HG02938 (cell line): Measurements from ENCODE around the gene CLEC16A.

Source experiments
- ATAC-seq: cut with Tn5 transposase; IDR thresholded peaks from one replicate; pipeline ENCODE4 v1.9.1; 2021; ENCODE audit warnings: mild to moderate bottlenecking, moderate library complexity; ENCODE audit not compliant: unreplicated experiment

CLEC16A gene

GRCh38 chr16:11011326-11011725 lies 67.0 kb downstream of the CLEC16A start:
- ATAC-seq: no peak

GRCh38 chr16:11012841-11013240 lies 68.5 kb downstream of the CLEC16A start:
- no peak for ATAC-seq

GRCh38 chr16:11014136-11014535 lies 69.8 kb downstream of the CLEC16A start:
- ATAC-seq: no peak

GRCh38 chr16:11015076-11015475 lies 70.7 kb downstream of the CLEC16A start:
- no peak for ATAC-seq

GRCh38 chr16:11015607-11016006 lies 71.2 kb downstream of the CLEC16A start:
- no peak for ATAC-seq

GRCh38 chr16:11016524-11016988 lies 72.2 kb downstream of the CLEC16A start:
- no peak for ATAC-seq

GRCh38 chr16:11016993-11017392 lies 72.6 kb downstream of the CLEC16A start:
- no peak for ATAC-seq

GRCh38 chr16:11017499-11017898 lies 73.1 kb downstream of the CLEC16A start:
- ATAC-seq: no peak

- ATAC-seq: no peak
Measured at GRCh38 chr16:11020388-11020787, 76.0 kb downstream of the CLEC16A start.

GRCh38 chr16:11020792-11021551 lies 76.6 kb downstream of the CLEC16A start:
- ATAC-seq: no peak

GRCh38 chr16:11022002-11022401 lies 77.6 kb downstream of the CLEC16A start:
- ATAC-seq: no peak

- no peak for ATAC-seq
Measured at GRCh38 chr16:11023262-11024039, 79.1 kb downstream of the CLEC16A start.

GRCh38 chr16:11024333-11025053 lies 80.1 kb downstream of the CLEC16A start:
- peak; percentile 27 for ATAC-seq

- ATAC-seq: peak; percentile 71
Measured at GRCh38 chr16:11025120-11025531, 80.8 kb downstream of the CLEC16A start.

GRCh38 chr16:11029948-11030347 lies 85.6 kb downstream of the CLEC16A start:
- no peak for ATAC-seq

GRCh38 chr16:11030990-11031510 lies 86.7 kb downstream of the CLEC16A start:
- ATAC-seq: no peak

- ATAC-seq: no peak
Measured at GRCh38 chr16:11032000-11032921, 87.9 kb downstream of the CLEC16A start.

- ATAC-seq: no peak
Measured at GRCh38 chr16:11032922-11033291, 88.5 kb downstream of the CLEC16A start.

- no peak for ATAC-seq
Measured at GRCh38 chr16:11033629-11034420, 89.5 kb downstream of the CLEC16A start.
